Stimulated activated CD4-positive, alpha-beta T cell treated with anti-CD3 and anti-CD28 coated beads, Interleukin-15, amount 100 ng/mL, for 1 hour (primary cell): ENCODE measurements around the gene PTGIS.
"Not testable (repeated sequence)": the region's sequence is repeated elsewhere in the genome, so short reads cannot be mapped to it uniquely, and the experiment has no call there.

Experiments used
- DNase-seq, 2 donors: peaks; one replicate each; pipeline ENCODE4 v3.0.0-alpha.2; 2020; ENCODE audit warnings: low read depth in 1 of 2, low spot score in 1 of 2

The PTGIS gene

DNA sequence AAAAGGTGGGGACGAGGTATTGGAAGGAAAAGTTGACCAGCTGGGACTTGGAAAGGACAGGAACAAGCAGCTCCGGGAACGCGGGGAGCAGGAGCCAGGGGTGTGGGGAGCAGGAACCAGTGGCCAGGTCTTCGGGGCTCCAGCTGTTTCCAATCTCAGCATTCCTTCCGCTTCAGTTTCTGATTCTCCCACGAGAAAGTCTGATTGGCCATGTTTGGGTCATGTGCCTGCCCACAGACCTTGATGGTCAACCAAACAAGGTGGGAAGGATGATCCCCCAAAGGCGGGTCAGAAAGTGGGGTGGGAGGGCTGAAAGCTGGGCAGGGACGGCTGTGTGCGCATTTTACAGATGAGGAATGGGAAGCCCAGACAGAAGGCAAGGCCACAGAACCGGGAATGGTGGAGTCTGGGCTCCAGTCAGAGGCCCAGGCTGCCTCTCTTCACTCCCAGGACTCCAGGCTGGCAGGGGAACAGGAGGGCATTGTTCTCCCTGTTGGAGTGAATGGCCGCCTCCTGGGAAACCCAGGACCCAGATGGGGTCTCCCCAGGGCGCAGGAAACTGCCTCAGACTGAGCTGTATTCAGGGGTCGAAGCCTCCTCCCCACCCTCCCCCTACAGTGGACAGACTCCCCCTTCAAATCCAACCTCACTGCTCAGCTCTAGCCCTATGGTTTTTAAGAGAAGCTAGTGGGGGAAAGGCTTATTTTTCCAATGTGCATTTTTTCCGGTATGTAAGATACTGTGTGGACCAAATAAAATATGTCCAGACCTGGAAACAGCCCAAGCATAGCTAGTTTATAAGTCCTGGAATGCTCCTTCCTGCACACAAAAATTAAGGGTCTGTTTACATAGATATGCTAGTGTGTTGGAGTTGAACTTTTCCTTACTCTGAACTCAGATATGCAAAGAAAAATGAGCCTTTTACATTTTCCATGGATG lies 12.2 kb upstream of the PTGIS start:
- no peak for DNase-seq

DNA sequence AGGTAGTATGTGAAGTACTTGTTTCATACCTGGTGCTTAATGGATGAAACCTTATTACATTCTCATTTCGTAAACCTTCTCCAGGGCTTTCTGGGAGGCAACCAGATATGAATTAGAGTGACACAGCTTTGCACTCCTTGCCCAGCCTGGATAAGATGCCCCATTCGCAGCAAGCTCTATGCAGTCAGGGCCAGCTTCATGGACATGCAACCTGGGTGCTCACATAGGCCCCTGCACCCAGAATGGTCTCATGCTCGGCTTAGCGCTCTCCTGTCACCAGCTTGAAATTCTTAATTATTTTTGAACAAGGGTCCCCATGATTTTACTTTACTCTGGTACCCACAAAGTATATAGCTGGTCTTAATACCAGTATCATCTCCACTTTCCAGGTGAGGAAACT lies 11.3 kb upstream of the PTGIS start:
- DNase-seq, result no peak

DNA sequence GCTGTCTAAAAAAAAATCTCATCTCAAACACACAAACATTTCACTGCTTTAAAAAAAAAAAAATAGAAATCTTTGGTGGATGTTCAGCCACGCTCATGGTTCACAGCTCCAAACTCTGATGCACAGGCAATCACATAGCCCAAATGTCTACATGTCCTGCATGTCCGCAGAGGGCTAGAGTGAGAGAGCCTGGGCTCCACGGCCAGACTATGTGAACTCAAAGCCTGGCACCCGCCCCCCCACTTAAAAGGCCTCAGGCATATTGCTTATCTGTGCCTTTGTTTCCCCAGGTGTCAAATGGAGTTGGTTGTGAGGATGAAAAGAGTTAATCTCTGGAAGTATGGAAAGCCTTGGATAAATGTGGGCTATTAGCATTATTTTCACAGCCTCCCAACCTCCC lies 10.5 kb upstream of the PTGIS start:
- no peak for DNase-seq

DNA sequence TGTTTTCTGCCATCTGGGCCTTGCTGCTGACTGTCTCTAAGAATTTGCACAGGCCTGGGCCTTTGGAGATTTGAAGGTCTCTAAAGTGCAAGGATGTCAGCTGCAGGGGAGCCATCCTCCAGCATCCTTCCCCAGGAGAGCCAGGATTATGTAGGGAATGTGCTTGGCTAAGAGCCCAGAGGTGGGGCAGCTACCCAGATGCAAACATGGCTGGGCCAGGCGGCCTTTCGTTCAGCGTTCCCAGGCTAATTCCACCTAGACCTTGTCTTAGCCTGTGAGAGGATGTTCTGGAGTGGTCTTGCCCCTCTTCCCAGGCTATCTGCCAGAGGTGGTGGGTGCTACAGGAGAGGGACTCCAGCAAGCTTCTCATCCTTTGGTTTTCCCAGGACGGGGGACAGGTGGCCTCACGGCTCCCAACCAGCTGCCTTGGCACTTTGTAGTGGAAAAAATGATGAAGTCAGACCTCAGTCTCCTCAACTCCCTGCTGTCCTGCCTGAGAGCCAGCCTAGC lies 7.7 kb upstream of the PTGIS start:
- DNase-seq, result no peak

DNA sequence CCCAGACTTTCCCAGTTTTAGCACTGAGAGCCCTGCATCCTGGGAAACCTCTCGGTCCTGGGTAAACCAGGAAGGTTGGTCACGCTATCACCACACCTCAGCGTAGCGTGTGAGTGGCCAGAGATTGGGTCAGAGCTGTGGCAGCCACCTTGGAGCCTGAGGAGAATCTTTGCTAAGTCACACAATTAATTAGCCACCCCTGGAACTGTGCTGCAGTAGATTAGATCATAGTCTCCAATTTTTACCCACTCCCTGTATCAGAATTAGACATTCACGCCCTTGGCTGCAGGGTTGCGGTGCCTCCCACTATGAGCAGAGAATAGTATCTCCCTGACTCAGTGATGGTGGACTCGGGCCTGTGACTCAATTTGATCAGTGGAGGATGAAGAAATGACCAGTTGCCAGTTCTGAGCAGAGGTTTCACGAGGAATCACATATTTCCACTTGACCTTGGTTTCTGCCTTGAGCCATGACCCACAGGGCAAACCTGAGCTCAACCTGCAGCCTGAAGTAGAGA lies 6.0 kb upstream of the PTGIS start:
- no peak for DNase-seq

DNA sequence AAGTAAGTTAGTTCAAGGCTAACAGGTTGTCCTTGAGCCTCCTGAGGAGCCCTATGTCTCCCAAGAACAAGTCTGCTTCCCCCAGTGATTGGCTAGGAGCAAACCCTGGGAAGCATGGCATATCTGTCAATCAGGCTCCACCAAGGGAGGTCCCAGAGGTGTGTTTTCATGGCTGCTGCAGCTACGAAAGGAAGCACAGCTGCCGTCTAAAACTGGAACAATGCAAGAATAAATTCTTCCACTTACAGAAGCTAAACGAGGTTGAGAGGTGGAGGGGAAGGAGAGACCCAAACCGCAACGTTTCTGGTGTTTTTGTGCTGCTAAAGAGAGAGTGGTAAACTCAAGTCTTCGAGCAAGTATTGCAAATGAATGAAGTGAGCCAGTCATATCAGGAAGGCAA lies 4.9 kb upstream of the PTGIS start:
- no peak for DNase-seq

DNA sequence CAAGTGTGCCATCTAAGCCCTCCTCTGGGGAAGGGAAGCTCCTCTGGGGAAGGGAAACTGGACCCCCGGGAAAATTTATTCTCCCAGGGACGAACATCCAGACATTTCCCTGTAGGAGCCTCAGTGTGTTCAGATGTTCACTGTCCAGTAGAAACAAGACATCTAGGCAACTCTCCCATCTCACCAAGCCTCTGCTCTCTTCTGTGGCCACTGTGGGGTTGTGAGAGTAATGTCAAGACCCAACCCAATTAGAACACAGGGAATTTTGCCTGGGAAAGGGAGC lies 3.6 kb upstream of the PTGIS start:
- no peak for DNase-seq

DNA sequence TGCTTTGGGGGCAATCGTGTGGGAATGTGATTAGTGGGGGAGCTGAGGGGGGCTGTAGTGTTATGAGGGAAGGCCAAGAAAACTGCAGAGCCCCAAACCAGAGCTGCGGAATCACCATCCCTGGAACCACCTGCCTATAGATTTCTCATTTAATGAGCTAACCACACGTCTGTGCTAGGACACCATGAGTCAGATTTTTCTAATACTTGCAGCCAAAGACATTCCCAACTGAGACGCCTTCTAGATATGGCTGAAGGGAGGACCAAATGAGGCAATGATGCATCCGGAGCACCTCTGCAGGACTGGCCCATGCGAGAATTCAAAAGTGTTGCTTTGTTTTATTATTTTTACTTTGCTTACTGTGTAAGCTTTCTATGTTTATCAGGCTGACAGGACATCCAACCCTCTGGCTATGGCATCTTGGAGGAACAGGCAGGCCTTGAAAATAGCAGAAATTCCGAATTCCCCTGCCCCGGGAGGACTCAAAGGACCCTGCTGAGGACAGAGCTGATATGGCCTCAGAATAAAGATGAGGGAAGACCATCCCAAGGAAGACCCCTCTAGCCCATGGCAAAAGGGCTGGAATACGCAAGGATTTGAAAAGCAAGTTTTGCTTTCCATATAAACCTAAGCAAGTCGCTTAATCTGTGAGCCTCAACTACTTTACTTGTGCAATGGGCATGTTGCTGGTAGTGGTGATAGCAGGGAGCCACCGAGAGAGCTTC lies 3.1 kb upstream of the PTGIS start:
- no peak for DNase-seq

DNA sequence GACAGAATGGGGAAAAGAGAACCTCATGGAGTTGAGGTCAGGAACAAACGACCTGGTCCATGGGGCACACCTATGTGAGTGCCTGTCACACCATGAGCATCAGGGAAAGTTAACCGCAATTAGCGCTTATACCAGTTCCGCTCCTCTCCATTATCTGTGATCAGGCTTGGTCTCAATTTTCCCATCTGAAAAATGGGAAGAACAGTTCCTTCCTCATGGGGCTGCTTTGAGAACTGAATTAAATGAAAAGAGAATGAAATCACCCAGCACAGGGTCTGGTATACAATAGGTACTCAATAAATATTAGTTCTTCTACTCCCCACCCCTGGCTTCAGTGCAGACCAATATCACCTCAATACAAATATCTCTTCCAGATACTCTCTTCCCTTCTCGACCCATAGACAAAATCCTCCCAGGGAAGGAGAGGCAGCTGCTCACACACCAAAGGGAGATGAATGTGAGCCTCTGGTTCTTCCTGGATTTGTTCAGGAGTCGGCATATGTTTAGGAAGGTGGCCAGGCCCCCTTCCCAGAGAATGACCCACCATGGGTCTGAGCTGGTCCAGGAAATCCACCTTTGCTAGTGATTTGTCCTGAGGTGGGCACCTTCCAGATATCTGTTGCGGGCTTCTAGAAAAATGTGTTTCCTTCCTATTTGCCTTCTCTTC lies 2.4 kb upstream of the PTGIS start:
- DNase-seq, result no peak

DNA sequence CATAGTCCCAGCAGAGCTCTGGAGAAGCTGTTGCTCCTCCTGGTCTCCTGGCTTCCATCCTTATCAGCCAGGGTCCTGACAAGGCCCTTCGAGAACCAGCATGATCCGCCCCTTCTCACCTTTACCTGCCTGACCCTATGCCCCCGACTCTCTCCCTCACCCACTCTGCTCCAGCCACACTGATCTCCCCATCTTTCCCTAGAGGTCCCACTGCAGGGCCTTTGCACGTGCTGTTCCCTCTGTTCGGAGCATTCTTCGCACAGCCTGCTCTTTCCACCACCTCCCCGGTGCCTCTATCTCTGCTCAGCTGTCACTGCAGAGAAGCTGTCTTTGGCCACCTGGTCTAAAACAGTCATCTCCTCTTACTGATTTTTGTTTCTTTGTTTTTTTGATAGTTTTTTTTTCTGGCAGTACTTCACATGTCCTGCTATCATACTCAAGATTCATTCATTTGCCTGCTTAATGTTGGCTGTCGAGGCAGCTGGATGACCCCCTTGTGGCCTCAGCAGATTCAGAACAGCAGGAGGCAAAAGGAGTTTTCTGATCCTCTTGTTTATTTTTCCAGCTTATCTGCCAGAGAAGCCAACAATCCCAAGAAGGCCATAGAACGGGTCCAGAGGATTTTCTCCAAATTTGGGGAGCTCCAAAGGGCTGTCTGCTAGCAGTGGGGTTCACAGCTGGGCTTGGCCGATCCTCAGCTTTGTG lies 1.6 kb upstream of the PTGIS start:
- no peak for DNase-seq

DNA sequence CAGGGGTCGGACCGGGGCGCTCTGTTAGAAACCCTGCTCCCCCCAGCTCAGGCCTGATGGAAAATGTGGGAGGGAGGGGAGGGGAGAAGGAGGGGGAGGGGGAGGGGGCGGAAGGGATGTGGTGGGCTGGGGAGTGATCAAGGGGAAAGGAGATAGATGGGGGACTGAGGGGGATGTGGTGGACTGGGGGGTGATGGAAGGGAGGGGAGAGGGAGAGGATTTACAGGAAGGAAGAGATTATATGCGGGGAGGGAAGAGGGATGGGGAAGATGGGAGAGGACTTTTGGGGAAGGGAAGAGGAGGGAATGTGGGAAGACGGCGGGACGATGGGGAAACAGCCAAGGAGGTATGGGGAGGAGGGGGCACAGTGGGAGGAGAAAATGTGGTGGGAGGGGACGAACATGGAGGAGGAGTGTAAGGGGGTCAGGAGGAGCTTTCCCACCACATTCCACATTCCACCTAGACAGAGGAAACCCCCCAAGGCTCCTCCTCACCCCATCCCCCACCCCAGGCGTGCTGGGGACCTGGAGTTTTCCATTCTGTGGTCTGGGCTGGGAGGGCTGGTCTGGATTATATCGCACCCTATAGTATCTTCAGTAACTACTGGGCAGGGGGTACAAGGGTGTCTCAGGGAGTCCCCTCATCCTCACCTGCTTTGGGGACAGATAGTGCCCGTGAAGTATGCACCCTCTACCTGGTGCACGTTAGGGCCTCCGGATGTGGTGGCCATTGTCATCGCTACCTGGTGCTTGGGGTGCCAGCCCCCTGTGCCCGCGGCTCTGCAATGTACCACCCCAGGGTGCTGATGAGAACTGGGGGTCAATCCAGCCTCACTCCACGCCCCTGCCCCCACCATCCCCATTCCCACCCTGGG lies 578 bp upstream of the PTGIS start:
- no peak for DNase-seq

DNA sequence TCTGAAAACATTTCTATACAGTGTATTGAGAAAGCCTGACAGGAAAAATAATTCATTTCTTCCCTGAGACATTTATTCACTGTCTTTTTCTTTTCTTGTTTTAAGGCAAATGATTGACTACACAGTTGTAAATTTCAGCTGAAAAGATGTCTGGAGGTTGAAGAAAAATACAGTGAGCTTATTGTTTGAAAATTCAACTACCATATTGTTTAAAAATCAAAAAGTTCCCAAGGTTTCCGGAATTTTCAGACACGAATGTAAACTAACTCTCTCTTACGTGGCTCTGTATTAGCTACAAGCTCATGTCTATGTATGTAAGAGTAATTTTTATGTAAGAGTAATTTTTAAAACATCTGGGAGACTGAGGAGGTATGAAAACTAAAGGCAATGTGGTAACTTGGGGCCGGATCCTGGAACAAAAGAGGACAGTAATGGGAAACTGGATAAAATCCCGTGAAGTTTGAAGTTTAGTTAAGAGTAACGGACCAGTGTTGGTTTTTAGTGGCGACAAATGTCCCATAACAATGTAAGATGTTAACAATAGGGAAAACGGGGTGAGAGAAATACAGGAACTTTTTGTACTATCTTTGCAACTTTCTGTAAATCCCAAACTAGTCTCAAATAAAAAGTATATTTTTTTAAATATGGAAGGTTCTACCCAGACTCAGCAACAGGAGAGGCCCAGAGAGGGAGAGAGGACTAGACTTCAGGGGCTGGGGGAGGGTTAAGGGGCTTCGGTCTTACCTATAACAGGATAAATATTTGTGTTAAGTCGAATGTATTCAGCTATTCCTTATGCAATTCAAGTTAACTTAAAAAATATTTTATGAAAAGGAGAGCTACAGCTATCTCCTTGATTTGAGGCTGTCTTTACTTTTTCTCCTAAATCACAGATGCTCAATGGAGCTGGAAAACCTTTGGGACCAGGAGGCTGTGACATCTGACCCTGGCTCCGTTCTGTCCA lies 1.3 kb downstream of the PTGIS start:
- no peak for DNase-seq

DNA sequence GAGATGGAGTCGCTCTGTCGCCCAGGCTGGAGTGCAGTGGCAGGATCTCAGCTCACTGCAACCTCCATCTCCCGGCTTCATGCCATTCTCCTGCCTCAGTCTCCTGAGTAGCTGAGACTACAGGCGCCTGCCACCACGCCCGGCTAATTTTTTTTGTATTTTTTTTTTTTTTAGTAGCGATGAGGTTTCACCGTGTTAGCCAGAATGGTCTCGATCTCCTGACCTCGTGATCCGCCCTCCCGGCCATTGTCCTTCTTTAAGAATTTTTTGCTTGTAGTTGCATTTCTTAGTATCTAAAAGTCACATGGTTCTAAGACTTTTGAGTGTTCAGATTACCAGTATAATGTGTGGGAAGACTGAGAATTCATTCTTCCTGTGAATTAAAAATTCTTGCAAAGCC lies 2.9 kb downstream of the PTGIS start:
- DNase-seq, result not testable (repeated sequence)

DNA sequence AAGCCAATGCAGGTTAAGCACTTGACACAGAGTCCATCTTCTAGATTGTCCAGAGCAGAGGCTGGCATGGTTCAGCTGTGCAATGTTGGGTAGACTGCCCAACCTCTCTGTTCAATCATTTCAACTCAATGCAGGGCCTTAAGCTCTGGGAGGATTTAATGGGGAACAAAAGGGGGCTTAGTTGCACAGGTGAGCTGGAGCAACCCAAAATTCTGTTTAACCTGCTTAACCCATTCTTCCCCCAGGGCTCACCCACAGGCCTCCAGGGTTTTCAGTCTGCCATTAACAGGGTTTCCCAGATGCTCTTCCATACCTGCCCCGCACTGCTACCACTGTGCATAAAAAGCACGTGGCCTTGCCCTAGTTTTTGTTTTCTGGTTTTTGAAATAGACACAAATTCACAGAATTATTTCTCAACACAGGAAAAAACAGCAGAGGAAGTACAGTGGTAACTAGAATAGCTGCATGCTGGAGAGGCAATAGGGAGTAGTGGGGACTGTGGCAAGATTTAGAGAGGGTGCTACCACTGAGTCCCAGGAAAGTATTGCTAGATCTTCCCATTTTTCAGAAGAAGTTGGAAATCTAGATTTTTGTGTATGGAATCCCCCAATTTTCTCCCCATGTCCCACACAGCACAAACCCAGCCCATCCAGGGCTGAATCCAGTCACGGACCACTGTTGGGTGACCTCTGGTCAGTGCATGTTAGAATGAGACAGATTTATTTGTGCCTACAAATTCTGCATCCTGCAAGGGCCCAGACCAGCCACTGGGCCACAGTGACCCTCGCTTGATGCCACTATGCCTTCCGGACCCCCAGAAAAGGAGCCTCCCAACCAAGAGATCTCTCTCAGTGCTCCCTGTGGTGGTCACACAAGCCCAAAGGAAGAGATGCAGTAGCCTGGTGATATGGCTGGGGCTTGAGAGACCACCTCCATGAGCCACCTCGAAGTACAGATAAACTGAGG lies 4.6 kb downstream of the PTGIS start:
- DNase-seq, result no peak

DNA sequence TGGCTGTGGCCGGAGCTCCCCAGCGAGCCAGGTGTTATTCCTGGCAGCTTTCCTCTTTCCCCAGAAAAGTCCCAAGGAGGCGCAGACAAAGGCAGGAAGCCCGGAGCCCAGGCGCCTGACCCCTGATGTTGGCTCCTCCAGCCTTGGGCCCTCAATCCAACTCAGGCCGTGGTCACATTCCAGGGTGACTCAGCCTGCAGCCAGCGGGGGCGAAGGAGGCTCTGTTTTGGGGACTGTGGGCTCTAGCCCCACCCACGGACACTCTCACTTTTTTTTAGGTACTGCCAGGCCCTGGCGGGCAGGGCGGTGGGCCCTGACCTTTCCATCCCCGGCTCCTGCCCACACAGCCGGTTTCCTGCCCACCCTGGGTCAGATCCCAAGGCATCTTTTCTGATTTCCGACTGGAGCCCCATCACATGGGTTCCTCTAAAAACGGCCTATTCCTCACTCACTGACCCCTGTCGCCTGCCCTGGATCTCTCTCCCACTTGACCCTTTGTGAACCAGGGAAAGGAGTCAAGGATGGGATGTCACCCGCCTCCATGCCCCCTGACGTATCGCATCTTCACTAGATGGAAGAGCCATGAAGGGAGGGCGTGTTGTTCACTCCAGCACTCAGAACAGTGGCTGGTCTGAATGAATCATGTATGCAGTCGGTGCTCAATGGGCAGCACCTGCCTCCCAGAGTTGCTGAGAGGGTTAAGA lies 5.5 kb downstream of the PTGIS start:
- no peak for DNase-seq

DNA sequence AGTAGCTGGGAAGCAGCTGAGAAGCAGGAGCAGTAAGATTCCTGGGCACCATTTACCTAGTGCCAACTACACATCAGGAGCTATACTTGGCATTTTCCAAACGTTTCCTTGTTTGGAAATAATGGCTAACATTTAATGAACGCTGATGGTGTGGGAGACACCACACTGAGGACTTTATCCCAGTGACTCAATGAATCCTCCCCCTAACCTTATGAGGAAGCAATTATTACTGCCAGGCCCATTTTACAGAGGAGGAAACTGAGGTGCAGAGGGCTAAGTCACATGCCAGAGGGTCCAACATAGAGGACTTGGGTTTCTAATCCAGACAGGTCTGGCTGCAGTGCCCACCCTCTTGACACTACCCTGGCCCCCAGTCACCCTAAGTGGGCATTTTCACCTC lies 6.1 kb downstream of the PTGIS start:
- DNase-seq, result no peak

DNA sequence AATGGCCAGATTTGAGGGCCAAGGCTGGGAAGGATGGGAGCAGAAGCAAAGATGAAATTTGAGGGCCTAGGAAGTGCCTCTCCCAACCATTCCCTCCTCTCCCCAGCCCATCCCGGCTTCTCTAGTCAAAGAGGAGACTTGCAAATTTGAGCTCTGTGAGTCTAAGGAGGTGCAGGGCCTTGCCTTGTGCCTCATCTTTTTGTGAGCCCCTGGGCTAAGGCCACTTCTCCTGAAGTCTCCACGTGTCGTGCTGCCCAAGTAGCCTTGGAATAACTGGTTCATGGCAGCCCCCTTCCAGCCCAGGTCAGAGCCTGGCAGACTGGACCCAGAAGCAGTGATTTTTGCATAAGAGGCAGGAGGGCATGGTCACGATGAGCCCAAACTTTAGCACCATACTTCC lies 6.7 kb downstream of the PTGIS start:
- no peak for DNase-seq
